HG02588 (cell line): Measurements from ENCODE around the gene KRTAP19-4.
"Not testable (repeated sequence)": the region's sequence is repeated elsewhere in the genome, so short reads cannot be mapped to it uniquely, and the experiment has no call there.

Experiments used
- ATAC-seq: cut with Tn5 transposase; IDR thresholded peaks from one replicate; pipeline ENCODE4 v1.9.1; 2021; ENCODE audit warnings: mild to moderate bottlenecking, moderate library complexity; ENCODE audit not compliant: unreplicated experiment

KRTAP19-4 gene, protein sequence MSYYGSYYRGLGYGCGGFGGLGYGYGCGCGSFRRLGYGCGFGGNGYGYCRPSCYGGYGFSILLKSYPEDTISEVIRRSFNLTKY

DNA sequence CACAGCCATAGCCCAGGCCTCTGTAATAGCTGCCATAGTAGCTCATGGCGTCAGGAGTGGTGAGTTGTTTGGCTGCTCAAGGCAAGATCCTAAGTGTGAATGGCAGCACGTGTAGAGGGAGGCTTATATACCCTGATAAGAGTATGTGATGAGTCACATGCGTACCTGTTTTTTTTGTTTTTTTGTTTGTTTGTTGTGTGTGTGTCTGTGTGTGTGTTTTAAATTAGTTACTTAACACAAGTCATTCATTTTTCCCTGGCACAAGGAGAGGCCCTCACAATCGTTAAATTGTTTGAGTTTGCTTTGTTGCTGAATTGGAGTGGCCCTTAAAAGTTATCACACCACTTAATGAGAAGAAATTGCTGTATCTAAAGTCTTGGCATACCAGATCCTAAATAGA is at the start of gene KRTAP19-4:
KRTAP19-4 (minus strand) TSS at position 101 of the 400 bp plus-strand sequence; CDS start at position 46, 55 bp downstream.
- ATAC-seq, result no peak

DNA sequence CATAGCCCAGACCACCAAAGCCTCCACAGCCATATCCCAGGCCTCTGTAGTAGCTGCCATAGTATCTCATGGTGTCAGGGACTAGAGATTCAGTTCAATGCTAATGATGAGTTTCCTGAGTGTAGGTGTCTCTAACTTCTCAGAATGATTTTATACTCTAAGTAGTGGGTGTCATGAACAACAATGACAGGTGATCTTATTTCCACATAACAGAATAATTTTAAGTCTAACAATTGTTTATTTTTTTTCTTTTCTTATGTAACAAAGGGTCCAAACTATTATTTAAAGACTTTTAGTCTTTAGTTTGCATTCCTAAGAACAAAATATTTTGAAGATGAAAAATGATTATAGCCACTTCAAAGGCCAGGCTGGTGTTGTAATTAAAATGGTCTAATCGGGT is 44.8 kb upstream of the KRTAP19-4 start, which contains the start of gene KRTAP19-6:
KRTAP19-6 (minus strand) TSS at position 101 of the 400 bp plus-strand sequence; CDS start at position 70, 31 bp downstream.
- ATAC-seq, result no peak

DNA sequence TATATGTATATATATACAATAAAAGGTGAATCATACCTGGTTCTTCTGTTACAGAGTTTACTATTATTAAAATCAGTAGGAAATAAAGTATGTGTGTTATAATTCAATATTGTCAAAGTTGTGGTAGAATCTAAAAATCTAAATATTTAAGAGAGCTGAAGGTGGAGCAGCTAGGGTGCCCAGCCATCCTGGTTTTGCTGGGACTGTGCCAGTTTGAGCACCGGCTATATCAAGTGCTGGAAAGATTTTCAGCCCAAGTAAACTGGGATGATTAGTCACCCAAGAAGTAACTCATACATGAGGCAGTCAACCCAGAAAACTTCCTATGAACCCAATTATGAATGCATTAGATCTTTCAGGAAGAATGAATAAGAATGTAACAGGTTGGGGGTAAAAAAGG is 21.9 kb upstream of the KRTAP19-4 start:
- no peak for ATAC-seq

DNA sequence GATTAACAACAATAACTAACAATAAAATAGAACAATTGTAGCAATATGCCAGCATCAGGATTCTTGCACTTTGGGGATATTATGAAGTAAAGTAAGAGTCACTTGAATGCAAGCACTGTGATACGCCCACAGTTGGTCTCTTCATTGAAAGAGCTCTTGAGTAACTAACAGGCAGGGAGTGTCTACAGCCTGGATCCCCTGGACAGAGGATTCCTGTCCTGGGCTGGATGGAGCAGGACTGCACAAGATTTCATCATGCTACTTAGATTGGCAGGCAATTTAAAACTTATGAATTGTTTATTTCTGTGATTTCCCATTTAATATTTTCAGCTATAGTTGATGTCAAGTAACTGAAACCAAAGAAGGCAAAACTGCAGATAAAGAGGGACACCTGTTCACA is 18.7 kb upstream of the KRTAP19-4 start:
- ATAC-seq, result no peak

DNA sequence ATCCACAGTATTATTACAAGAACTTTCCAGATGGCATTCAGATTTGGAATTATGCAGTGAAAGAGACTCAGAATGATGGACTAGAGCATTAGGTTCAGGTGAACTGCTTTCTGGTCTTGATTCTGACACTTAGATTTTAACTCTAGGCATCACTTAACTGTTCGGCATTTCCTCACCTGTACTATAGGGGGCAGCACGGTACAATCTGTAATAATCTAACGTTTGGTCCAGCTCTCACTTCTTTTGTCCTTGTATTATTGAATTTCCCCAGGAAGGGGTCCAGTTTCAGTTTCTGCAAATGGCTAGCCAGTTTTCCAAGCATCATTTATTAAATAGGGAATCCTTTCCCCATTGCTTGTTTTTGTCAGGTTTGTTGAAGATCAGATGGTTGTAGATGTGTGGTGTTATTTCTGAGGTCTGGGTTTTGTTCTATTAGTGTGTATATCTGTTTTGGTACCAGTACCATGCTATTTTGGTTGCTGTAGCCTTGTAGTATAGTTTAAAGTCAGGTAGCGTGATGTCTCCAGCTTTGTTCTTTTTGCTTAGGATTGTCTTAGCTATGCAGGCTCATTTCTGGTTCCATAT is 8.7 kb upstream of the KRTAP19-4 start:
- not testable (repeated sequence) for ATAC-seq

DNA sequence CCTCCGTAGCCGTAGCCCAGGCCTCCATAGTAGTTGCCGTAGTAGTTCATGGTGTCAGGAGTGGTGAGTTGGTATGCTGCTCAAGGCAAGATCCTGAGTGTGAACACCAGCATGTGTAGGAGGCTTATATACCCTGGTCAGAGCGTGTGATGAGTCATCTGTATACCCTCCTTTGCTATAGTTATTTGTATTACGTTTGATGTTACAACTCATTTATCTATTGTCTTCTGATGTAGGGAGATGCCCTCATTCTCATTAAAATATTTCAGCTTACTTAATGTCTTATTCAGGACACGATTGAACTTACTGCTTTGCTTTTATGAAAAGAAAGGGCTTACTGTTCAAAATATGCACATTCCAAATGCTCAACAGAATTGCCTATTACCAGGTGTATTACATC is 5.1 kb upstream of the KRTAP19-4 start, which contains the start of gene KRTAP19-5:
KRTAP19-5 (minus strand) TSS at position 101 of the 400 bp plus-strand sequence; CDS start at position 50, 51 bp downstream.
- no peak for ATAC-seq

DNA sequence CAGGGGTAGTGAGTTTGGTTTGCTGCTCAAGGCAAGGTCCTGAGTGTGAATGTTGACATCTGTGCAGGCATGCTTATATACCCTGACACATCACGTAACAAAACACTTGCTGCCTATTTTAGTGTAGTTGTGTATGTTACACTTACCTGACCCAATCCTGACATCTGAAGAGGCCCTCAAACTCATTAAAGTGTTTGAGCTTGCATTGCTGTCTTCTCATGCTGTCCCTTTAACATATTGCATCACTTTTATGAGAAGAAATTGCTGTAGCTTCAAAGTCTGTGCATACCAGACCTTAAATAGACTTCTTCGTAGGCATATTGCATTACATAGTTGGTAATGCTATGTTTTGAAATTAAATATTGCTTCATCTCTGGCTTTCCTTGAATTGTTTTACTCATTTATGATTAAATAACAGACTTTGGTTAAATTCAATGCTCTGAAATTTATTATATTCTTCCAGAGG is 5.0 kb downstream of the KRTAP19-4 start, which contains the start of gene KRTAP19-3:
KRTAP19-3 (minus strand) TSS at position 51 of the 466 bp plus-strand sequence. CDS start 56 bp downstream, outside the sequence.
- no peak for ATAC-seq

DNA sequence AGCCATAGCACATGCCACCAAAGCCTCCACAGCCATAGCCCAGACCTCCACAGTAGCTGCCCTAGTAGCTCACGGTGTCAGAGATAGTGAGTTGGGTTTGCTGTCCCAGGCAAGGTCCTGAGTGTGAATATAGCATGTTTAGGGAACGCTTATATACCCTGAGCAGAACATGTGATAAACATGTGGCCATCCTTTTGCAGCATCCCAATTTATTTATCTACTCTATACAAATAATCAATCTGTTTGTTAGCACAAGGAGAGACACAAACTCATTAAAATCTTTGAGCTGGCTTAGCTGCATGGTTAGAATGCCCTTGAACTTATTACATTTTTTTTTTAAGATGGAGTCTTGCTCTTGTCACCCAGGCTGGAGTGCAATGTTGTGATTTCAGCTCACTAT is 9.6 kb downstream of the KRTAP19-4 start, which contains the start of gene KRTAP19-2:
KRTAP19-2 (minus strand) TSS at position 101 of the 400 bp plus-strand sequence; CDS start at position 13, 88 bp downstream.
- no peak for ATAC-seq

DNA sequence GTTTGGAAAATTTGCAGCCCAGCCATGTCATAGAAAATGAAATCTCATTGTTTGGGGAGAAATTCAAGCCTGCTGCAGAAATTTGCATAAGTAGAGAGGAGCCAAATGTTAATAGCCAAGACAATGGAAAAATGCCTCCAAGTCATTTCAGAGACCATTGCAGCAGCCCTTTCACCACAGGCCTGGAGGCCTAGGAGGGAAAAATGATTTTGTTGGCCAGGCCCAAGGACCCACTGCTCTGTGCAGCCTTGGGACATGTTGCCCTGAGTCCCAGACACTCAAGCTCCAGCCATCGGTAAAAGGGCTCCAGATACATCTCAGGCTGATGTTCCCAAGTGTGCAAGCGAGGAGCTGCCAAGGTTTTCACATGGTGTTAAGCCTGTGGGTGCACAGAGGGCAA is 10.8 kb downstream of the KRTAP19-4 start:
- no peak for ATAC-seq

DNA sequence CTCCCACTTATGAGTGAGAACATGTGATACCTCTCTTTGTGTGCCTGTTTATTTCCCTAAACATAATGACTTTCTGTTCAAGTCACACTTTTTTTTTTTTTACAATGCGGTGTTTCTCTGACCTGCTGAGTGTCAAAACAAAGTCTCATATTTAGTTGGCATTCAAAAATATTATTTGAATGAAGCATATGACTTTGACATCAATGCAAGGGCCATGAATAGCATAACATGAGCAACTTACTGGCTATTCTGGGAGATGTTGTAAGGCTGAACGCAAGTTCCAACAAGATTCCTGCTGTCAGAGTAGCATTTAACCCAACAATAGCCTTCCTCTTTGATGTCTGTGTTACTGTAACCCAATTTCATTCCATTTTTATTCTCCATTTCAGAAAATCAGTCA is 14.8 kb downstream of the KRTAP19-4 start:
- no peak for ATAC-seq

DNA sequence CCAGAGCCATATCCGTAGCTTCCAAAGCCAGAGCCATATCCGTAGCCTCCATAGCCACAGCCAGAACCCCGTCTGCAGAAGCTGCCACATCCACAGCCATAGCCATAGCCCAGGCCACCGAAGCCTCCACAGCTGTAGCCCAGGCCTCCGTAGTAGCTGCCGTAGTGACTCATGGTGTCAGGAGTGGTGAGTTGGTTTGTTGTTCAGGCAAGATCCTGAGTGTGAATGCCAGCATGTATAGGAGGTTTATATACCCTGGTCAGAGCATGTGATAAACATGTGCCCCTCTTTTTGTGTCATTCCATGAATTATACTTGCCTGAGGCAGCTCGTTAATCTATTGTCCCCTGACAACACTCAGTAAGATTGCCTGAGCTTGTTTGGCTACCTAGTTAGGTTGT is 16.8 kb downstream of the KRTAP19-4 start, which contains the start of gene KRTAP19-1:
KRTAP19-1 (minus strand) TSS at position 223 of the 400 bp plus-strand sequence; CDS start at position 173, 50 bp downstream.
- ATAC-seq, result no peak

DNA sequence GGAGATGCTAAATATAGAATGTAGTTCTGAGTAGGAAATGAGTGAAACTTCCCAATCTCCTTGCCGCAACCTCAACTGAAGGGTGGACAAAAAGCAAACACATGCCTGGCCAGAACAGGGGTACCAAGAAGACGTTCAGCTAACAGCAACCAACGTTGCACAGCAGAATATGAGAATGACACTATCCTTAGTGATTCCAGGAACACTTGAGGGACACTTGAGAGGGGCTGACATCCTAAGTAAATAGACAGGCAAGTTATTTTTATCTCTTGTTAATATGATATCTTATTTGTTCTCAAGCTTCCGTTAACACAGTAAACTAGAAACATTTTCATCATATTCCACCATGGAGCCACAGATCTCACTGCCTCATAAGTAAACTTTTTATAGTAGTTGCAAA is 17.7 kb downstream of the KRTAP19-4 start:
- ATAC-seq, result no peak

DNA sequence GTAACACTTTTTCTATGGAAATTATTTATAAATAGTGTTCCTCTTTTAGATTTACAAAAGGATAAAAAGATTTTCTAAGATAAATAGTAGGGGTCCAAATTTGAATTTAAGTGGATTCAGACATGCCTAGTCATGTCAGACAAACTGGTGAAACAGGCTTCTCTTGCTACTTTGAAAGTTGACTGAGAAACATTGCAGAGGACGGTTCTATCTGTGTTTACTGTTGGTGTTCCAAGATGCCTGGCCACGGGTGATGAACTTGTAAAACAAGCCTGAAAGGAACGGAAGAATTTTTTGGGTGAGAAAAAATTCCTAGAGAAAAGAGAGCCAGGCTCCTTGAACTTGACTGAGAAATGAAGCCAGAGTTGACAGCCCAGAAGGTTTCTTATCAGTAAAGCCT is 19.0 kb downstream of the KRTAP19-4 start:
- ATAC-seq, result no peak

DNA sequence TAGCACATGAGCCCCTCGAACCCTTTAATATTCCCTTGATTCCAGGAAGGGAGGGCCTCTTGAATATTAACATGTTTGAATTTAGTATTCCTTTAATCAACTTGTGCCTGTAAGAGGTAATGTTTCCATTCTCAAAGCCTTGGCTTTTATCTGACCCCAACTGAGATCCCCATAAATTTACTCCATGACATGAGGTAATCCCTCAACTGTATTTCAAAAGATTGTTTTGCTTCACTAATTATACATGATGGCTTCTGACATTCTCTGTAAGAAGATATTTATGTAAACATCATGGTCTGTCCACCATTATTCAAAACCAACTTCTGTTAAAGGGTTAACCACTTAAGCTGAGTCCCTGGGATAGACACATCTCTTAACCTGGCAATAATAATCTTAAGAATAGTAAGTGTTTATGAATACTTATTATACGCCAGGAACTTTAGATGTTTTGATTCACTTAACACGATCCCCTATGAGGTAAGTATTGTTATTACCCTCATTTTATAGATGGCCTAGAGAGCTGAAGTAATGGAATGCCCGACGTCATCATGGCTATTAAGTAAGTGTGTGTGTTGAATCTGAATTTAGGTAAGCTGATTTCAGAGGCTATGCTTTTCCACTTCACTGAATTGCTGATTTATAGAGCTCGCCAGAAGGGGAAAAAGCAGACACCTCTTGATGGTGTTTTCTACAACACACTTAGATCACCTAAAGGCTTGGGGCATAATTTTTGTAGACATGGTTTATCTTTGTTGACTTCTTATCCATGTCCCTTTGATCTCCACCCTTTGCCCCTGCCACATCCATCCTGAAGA is 27.9 kb downstream of the KRTAP19-4 start:
- ATAC-seq, result no peak

DNA sequence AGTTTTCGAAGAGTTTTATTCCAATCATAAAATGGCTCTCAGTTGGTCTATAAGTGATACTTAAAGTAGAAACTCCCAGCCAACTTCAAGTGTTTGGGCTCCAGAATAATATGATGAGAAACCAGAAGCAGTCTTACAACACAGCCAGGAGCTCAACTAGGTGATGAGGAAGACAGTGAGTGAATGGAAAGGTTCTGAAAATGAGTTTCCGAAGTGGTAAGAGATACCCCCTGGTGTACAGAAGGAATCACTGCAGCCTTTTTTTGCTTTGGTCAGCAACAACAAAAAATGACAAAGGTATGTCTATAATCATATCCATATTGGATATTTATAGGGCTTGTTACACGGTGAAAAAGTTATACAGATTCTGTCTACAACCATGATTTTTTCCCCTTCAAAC is 33.3 kb downstream of the KRTAP19-4 start:
- no peak for ATAC-seq

DNA sequence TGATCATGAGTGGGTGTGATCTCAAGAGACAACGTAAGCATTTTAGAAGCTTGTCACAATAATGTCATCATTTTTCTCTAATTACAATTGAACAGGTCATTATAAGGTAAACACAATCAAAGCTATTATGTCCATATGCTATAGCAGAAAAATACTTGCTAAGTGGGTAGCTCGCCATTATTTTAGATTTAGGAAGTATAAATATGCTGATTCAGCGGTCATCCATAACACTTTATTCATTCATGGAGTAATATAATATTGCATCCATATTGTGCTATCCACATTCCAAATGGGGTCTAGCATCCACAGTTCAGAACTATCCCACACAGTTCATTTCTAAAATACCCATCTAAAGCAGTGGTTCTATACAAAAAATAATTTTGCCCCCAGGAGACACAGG is 48.5 kb downstream of the KRTAP19-4 start:
- no peak for ATAC-seq

DNA sequence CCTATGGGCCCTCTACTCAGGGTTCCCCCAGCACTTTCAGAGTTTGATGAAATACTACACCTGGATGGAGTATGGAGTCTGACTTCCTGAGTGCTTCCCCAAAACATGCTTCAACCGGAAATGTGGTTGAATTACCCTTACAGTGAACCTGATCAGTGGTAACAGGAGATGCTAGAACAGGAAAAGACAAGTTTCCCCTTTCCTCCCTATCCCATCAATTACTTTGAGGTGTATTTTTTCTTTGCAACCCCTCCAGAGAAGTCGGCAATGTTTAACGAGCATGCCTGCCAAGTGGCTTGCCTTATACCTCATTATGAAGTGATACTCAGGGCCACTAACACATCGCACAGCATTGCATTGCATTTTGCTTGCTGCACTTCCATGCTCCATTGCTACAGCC is 49.9 kb downstream of the KRTAP19-4 start:
- ATAC-seq, result no peak
